Parathyroid adenoma (tissue), 2 donors: ENCODE results near the gene FAM219A.

Experiments
- H2AFZ ChIP-seq: fragments of 300-600 bp; sonication (generic); one replicate; pipeline ENCODE4 v1.7.0; 2017; ENCODE audit warnings: antibody characterized with exemption, mild to moderate bottlenecking
- H3K27ac ChIP-seq: fragments of 300-600 bp; sonication (generic); one replicate; pipeline ENCODE4 v1.7.0; 2017
- H3K27me3 ChIP-seq: fragments of 300-600 bp; sonication (generic); one replicate; pipeline ENCODE4 v1.7.0; 2017; ENCODE audit warnings: low read length; ENCODE audit not compliant: control insufficient read depth, insufficient read depth
- H3K36me3 ChIP-seq: fragments of 300-600 bp; sonication (generic); one replicate; pipeline ENCODE4 v1.7.0; 2017; ENCODE audit warnings: low read length; ENCODE audit not compliant: control insufficient read depth, insufficient read depth
- H3K4me1 ChIP-seq: fragments of 300-600 bp; sonication (generic); one replicate; pipeline ENCODE4 v1.7.0; 2017; ENCODE audit warnings: control low read depth
- H3K4me2 ChIP-seq: fragments of 300-600 bp; sonication (generic); one replicate; pipeline ENCODE4 v1.7.0; 2017; ENCODE audit warnings: low read length
- H3K4me3 ChIP-seq: fragments of 300-600 bp; sonication (generic); one replicate; pipeline ENCODE4 v1.7.0; 2017; ENCODE audit warnings: low read depth, low read length
- H3K79me2 ChIP-seq: fragments of 300-600 bp; sonication (generic); one replicate; pipeline ENCODE4 v1.7.0; 2017; ENCODE audit warnings: control low read depth
- H3K9ac ChIP-seq: fragments of 300-600 bp; sonication (generic); one replicate; pipeline ENCODE4 v1.7.0; 2017; ENCODE audit warnings: mild to moderate bottlenecking
- H3K9me3 ChIP-seq: fragments of 300-600 bp; sonication (generic); one replicate; pipeline ENCODE4 v1.7.0; 2017; ENCODE audit warnings: low read length; ENCODE audit not compliant: control insufficient read depth
- CTCF ChIP-seq: fragments of 300-600 bp; sonication (generic); IDR thresholded peaks from one replicate; pipeline ENCODE4 v1.7.0; 2017; ENCODE audit warnings: antibody characterized with exemption, mild to moderate bottlenecking
- donor health status: primary hyperparathyroidism.

FAM219A gene

GRCh38 chr9:34505370-34506120 lies 47.2 kb upstream of the FAM219A start:
- TF ChIP-seq CTCF = no peak
- H3K9ac ChIP-seq = no peak overlapping the region
- H3K36me3 ChIP-seq = no peaks in the 10 kb centered on the region
- no peaks in the 10 kb centered on the region for H3K27me3 ChIP-seq
- H3K4me1 ChIP-seq = no peaks in the 10 kb centered on the region
- no peaks in the 10 kb centered on the region for H3K79me2 ChIP-seq
- H3K9me3 ChIP-seq = no peaks in the 10 kb centered on the region
- no peak overlapping the region for H3K4me2 ChIP-seq
- no peak overlapping the region for H2AFZ ChIP-seq
- H3K27ac ChIP-seq = no peak overlapping the region
- H3K4me3 ChIP-seq = no peak overlapping the region

- H3K27me3 ChIP-seq = no peaks in the 10 kb centered on the region
- H3K4me1 ChIP-seq = no peaks in the 10 kb centered on the region
- no peak for TF ChIP-seq CTCF
- H3K4me2 ChIP-seq = no peak overlapping the region
- H3K9ac ChIP-seq = no peak overlapping the region
- no peaks in the 10 kb centered on the region for H3K79me2 ChIP-seq
- no peaks in the 10 kb centered on the region for H3K9me3 ChIP-seq
- H3K36me3 ChIP-seq = no peaks in the 10 kb centered on the region
- no peak overlapping the region for H3K4me3 ChIP-seq
- no peak overlapping the region for H2AFZ ChIP-seq
- H3K27ac ChIP-seq = no peak overlapping the region
These were observed 45.0 kb upstream of the FAM219A start for GRCh38 chr9:34503406-34503805.

- Histone ChIP-seq H3K36me3 (no peaks in the 10 kb centered on the region), H3K9me3 (no peaks in the 10 kb centered on the region), H3K4me1 (no peaks in the 10 kb centered on the region), H3K27me3 (no peaks in the 10 kb centered on the region), H3K79me2 (no peaks in the 10 kb centered on the region), H3K9ac (no peak overlapping the region), H3K27ac (no peak overlapping the region), H3K4me3 (no peak overlapping the region), H3K4me2 (no peak overlapping the region), H2AFZ (no peak overlapping the region)
- TF ChIP-seq CTCF = no peak
These were observed 44.5 kb upstream of the FAM219A start for GRCh38 chr9:34502891-34503290.

GRCh38 chr9:34502471-34502870 lies 44.1 kb upstream of the FAM219A start:
- H3K4me3 ChIP-seq = no peak overlapping the region
- H3K27ac ChIP-seq = no peak overlapping the region
- no peaks in the 10 kb centered on the region for H3K79me2 ChIP-seq
- H3K4me1 ChIP-seq = no peaks in the 10 kb centered on the region
- TF ChIP-seq CTCF = no peak
- no peaks in the 10 kb centered on the region for H3K27me3 ChIP-seq
- H3K4me2 ChIP-seq = no peak overlapping the region
- no peaks in the 10 kb centered on the region for H3K9me3 ChIP-seq
- no peak overlapping the region for H2AFZ ChIP-seq
- no peak overlapping the region for H3K9ac ChIP-seq
- H3K36me3 ChIP-seq = no peaks in the 10 kb centered on the region

- Histone ChIP-seq H3K27me3 (no peaks in the 10 kb centered on the region), H3K9ac (no peak overlapping the region), H2AFZ (no peak overlapping the region), H3K4me1 (no peaks in the 10 kb centered on the region), H3K4me2 (no peak overlapping the region), H3K79me2 (no peaks in the 10 kb centered on the region), H3K27ac (no peak overlapping the region), H3K36me3 (no peaks in the 10 kb centered on the region), H3K9me3 (no peaks in the 10 kb centered on the region), H3K4me3 (no peak overlapping the region)
- TF ChIP-seq CTCF = no peak
These were observed 43.6 kb upstream of the FAM219A start for GRCh38 chr9:34501889-34502425.
